GM19035 (cell line): ENCODE measurements around the gene CFAP77.

ENCODE experiments used
- ATAC-seq: cut with Tn5 transposase; IDR thresholded peaks from one replicate; pipeline ENCODE4 v1.9.1; 2021; ENCODE audit not compliant: unreplicated experiment

CFAP77 gene

GRCh38 chr9:132590318-132591182 is 180.5 kb downstream of the CFAP77 start:
- no peak for ATAC-seq

- no peak for ATAC-seq
Observed at GRCh38 chr9:132591244-132591643, 181.2 kb downstream of the CFAP77 start.

GRCh38 chr9:132591751-132592314 is 181.8 kb downstream of the CFAP77 start:
- ATAC-seq = no peak

DNA sequence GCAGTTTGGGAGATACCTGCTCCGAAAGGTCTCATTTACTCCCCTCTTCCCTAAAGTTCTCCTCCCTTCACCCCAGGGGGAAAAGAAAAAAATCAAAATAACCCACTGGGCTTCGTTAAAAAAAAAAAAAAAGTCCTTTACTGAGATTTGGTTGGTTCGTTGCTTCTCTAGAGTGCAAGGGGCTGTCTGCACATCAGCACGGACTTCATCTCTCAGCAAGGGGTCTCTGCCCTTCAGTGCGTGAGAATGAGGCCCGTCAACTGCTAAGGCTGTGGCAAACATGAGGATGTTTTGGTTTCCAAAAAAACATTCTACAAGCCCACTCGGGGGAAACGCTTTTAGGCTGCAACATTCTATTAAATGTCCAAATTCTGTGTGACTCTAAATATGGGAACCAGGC is 182.4 kb downstream of the CFAP77 start:
- no peak for ATAC-seq

GRCh38 chr9:132594412-132594811 is 184.4 kb downstream of the CFAP77 start:
- no peak for ATAC-seq

DNA sequence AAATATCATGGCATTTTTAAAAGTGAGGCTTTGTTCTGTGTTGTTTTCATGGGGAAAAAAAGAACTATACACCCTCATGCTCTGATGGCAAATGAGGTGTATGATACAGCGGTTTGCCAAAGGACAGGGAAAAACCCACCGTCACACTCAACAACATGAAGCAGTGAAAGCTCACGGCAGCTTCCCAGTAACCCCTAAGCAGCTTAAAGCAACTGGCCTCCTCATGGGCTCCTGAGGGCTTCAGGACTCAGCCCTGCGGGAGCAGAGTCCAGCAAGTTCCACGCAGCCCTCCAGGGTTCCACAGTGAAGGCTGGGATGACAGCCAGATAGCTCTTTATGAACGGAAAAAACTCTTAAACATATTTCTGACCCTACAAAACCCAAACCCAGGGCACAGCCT is 185.3 kb downstream of the CFAP77 start:
- ATAC-seq = no peak

- ATAC-seq = no peak
Observed at GRCh38 chr9:132596200-132596599, 186.2 kb downstream of the CFAP77 start.

- ATAC-seq = no peak
Observed at GRCh38 chr9:132597073-132597775, 187.2 kb downstream of the CFAP77 start.

DNA sequence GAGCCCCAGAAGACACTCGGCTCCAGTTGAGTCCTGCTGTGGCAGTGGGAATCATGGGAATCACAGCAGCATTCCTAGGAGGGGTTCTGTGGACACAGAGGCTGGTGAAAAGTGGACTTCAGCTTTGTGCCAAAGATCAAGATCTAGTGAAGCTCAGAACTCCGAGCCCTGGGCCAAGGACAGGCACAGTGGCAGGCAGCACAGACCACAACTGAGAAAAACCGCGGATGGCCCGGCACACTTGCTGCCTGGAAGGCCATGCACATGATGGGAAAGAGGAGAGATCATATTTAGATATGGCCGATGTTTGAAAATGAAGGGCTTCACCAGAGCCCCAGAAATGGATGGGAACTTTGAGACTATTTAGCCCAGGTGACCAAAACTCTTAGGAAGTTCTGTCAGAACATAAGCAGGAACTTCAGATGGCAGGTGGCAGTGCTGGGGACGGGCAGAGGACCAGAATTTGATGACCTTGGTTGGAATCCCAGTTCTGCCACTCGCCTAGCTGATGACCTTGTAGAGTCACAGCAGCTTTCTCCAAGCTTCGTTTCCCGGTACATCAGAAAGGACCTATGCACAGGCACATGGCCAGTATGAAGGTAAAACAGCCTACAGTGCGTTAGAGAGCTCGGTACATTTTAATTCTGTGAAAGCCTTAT is 190.4 kb downstream of the CFAP77 start:
- ATAC-seq = no peak

DNA sequence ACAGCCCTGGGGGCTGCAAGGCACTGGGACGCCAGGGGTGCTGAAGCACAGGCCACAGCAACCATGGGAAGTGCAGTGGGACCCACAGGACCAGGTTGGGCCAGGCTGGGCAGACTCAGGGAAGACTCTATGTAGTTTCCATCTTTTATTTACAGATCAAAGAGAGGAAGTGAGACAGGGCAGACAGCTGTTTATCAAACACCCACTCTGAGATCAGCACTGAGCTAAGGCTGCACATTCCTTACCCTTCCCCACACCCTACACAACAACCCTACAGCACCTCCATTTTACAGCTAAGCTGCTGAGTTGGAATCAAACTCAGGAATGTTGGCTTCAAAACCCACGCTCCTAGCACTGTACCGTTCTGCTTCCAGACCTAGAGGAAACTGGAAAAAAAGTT is 192.2 kb downstream of the CFAP77 start:
- no peak for ATAC-seq

- ATAC-seq = no peak
Observed at GRCh38 chr9:132605387-132605786, 195.4 kb downstream of the CFAP77 start.

GRCh38 chr9:132606066-132606465 is 196.1 kb downstream of the CFAP77 start:
- ATAC-seq = no peak

DNA sequence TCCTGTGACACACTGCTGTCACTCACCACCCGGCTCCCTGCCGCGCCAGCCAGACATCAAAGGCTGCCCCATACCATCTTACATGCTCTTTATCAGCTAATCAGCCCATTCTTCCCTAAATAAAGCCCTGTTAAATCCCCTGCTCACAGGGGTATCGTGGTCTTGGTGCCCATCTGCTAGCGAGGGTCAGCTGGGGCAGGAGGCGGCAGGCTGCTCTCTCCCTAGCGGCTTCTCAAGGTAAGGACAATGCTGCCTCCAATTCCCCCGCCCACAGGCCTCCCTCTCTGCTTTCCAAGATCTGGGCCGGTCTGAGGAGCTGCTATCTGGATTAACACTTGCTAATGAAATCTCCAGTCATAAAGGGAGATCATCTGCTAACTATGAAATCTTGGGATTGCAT is 199.2 kb downstream of the CFAP77 start:
- ATAC-seq = no peak

- ATAC-seq = no peak
Observed at GRCh38 chr9:132609829-132610228, 199.8 kb downstream of the CFAP77 start.

- no peak for ATAC-seq
Observed at GRCh38 chr9:132610661-132611060, 200.7 kb downstream of the CFAP77 start.

- no peak for ATAC-seq
Observed at GRCh38 chr9:132614324-132614723, 204.3 kb downstream of the CFAP77 start.

- ATAC-seq = no peak
Observed at GRCh38 chr9:132615774-132616173, 205.8 kb downstream of the CFAP77 start.

DNA sequence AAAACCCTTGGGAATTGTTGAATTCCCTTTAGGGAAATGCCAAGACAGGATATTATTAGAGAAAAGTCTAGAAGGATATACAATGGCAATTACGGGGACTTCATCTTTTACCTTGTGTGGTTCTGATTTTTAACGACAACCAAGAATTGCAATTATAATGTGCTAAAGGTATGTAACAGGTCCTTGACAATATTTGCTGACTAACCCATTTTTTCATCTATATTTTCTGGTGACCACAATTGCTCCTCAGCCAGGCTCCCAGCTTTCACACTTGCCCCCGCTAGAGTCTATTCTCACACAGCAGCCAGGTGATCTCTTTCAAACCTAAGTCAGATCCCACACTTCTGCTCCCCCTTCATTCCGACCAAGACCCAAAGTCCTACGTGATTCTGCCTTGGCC is 206.7 kb downstream of the CFAP77 start:
- no peak for ATAC-seq

DNA sequence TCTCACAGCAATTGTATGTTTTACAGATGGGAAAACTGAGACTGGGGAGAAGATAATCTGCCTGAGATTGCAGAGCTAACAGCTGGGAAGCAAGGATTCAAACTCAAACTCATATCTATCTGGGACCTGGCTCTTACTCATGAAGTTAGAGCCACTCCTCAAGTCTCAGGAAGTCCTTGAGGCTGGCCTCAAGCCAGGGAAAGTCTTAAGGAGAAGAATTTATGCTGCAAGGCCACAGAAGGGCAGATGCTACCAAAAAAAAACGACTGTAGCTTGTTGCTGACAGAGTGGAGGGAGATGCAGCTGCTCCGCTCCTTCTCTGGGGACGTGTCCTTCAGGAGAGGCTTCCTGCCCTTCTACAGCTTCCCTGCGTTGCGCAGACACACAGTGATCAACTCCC is 212.1 kb downstream of the CFAP77 start:
- ATAC-seq = no peak
